Measurements from ENCODE around the gene APBA3. TPM values are rescaled to one million over a fixed set of nuclear protein-coding genes. Genes with fewer than 3 reads are reported as not detected.

APBA3 gene, protein sequence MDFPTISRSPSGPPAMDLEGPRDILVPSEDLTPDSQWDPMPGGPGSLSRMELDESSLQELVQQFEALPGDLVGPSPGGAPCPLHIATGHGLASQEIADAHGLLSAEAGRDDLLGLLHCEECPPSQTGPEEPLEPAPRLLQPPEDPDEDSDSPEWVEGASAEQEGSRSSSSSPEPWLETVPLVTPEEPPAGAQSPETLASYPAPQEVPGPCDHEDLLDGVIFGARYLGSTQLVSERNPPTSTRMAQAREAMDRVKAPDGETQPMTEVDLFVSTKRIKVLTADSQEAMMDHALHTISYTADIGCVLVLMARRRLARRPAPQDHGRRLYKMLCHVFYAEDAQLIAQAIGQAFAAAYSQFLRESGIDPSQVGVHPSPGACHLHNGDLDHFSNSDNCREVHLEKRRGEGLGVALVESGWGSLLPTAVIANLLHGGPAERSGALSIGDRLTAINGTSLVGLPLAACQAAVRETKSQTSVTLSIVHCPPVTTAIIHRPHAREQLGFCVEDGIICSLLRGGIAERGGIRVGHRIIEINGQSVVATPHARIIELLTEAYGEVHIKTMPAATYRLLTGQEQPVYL
- polyA plus RNA-seq (2012; ENCODE audit: missing spikeins): 10.9 TPM

DNA sequence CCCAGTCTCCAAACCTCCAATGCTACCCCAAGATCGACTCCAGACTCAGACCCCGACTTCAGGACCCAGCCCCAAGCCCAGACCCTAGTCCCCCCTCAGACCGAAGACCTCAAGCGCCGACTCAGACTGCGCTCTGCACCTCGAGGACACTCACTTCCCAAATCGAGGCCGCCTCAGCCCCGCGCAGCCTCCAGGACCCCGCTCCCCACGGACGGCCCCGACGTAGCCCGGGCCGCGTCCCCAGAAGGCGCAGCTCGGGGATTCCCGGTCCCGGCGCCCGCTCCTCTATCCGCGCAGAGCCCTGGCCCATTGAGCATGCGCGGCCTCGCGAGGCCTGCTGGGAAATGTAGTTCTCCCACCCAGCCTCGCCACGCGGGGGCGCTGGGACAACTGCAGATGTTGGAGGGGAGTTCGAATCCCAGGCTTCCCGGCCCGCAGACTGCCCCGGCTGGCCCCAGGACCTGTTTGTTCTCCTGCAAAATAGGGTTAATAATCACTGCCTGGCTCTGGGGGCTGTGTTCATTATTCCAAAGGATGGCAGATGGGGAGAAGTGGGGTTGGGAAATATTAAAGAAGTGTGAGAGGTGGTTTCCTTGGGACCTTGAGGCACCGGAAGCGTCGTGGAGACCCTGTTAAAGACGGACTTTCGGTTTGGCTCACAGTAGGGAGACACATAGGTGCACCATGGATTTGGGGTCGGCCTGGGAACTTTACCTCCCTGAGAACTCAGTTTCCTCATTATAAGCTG lies at the start of gene APBA3:
TSS of gene APBA3 (minus strand) at position 311 of the 748 bp plus-strand sequence. CDS start 1,428 bp downstream, outside the sequence.
- DNase-seq (ENCODE audit: insufficient read length) (peak; percentile 94), FAIRE-seq (peak; percentile 91)
- peak; percentile 54; the same call in 1 of the 2 replicates for TF ChIP-seq POLR2AphosphoS5 (IDR thresholded peaks at IDR 0.05; ENCODE audit: low read depth, low read length)
- TF ChIP-seq TAF1 (IDR thresholded peaks at IDR 0.05; ENCODE audit: borderline replicate concordance, low read depth, low read length): no peak
- peak; percentile 79 for TF ChIP-seq POLR2A (IDR thresholded peaks at IDR 0.05; ENCODE audit: low read depth, low read length)

- no peak for DNase-seq (ENCODE audit: insufficient read length)
- FAIRE-seq: peak; percentile 36
- TF ChIP-seq TAF1 (IDR thresholded peaks at IDR 0.05; ENCODE audit: borderline replicate concordance, low read depth, low read length): no peak
- TF ChIP-seq POLR2AphosphoS5 (IDR thresholded peaks at IDR 0.05; ENCODE audit: low read depth, low read length): no peak
- TF ChIP-seq POLR2A (IDR thresholded peaks at IDR 0.05; ENCODE audit: low read depth, low read length): no peak
Observed at GRCh38 chr19:3810708-3811355, 49.3 kb upstream of the APBA3 start.

- no peak for DNase-seq (ENCODE audit: insufficient read length)
- peak; percentile 71 for FAIRE-seq
- no peak for TF ChIP-seq TAF1 (IDR thresholded peaks at IDR 0.05; ENCODE audit: borderline replicate concordance, low read depth, low read length)
- TF ChIP-seq POLR2A (IDR thresholded peaks at IDR 0.05; ENCODE audit: low read depth, low read length): no peak
- TF ChIP-seq POLR2AphosphoS5 (IDR thresholded peaks at IDR 0.05; ENCODE audit: low read depth, low read length): no peak
Observed at GRCh38 chr19:3809881-3810707, 48.6 kb upstream of the APBA3 start.

DNA sequence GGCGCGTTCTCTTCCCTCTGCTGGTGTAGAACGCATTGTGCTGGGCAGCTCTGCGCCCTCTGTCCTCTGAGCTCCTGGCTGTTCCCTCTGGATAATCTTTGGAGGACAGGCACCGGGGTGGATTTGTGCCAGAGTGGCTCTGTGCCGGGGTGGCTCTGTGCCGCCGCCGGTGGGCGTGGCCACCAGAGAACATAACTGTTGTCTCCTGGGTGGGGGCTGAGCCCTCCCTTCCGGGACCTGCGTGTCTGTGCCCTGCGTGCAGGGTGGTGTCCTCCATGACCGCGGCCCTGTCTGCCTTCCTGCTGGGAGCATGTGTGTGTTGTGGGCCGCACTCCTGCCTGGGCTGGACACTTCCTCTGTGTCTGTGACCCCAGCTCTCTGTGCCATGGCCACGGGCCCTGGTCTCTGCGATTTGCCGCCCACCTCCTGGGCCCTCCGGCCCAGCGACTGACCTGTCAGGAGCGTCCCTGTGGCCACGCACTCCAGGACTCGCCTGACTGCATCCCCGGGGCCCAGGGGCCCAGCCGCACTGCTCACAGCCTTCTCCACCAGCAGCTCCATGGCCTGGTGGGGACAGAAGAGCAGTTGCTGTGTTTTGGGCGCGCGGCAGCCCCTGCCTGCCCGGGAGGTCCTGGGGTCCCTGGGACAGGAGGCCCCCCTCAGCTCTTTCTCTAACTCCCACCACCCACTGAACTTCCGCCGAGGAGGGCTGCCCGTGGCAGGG lies 47.1 kb upstream of the APBA3 start:
- FAIRE-seq (no peak), DNase-seq (ENCODE audit: insufficient read length) (no peak)
- TF ChIP-seq TAF1 (IDR thresholded peaks at IDR 0.05; ENCODE audit: borderline replicate concordance, low read depth, low read length) (no peak), POLR2AphosphoS5 (IDR thresholded peaks at IDR 0.05; ENCODE audit: low read depth, low read length) (no peak), POLR2A (IDR thresholded peaks at IDR 0.05; ENCODE audit: low read depth, low read length) (no peak)

DNA sequence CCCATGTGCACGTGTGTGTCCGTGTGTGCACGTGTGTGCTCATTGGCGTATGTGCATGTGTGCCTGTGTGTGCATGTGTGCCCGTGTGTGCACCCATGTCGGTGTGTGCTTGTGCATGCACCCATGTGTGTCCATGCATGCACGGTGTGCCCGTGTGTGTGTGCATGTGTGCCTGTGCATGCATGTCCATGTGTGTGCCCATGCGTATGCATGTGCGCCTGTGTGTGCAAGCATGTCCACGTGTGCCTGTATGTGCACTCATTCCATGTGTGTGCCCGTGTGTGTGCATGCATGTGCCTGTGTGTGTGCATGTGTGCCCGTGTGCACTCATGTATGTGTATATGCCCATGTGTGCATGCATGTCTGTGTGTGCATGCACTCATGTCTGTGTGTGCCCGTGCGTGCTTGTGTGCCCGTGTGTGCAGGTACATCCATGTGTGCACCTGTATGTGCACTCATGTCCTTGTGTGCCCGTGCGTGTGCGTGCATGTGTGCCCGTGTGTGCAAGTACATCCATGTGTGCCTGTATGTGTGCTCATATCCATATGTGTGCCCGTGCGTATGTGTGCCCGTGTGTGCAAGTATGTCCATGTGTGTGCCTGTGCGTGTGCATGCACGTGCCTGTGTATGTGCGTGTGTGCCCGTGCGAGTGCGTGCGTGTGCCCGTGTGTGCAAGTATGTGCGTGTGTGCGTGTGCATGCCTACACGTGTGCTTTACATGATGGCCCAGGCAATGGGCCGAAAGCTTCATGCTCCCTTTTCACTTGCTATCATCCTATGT lies 46.3 kb upstream of the APBA3 start:
- DNase-seq (ENCODE audit: insufficient read length) (no peak), FAIRE-seq (no peak)
- no peak for TF ChIP-seq TAF1 (IDR thresholded peaks at IDR 0.05; ENCODE audit: borderline replicate concordance, low read depth, low read length)
- TF ChIP-seq POLR2A (IDR thresholded peaks at IDR 0.05; ENCODE audit: low read depth, low read length): no peak
- no peak; the same call in 1 of the 2 replicates for TF ChIP-seq POLR2AphosphoS5 (IDR thresholded peaks at IDR 0.05; ENCODE audit: low read depth, low read length)

DNA sequence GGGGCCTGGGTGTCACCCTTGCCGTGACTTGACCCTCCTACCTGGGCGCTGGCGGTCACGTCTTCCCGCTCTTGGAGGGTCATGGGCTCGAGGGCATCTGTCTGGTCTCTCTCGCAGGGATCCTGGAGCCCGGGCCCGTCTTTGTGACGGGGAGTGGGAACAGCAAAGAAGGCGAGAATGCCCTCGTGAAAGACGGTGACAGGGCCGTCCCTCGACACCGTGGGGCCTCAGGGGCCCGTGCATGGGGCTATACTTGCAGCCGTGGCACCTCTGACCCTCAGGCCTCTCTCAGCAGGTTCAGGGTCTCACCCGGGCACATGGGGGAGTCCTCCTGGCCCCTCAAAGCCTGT lies 45.6 kb upstream of the APBA3 start:
- no peak for TF ChIP-seq POLR2AphosphoS5 (IDR thresholded peaks at IDR 0.05; ENCODE audit: low read depth, low read length)
- no peak for FAIRE-seq
- DNase-seq (ENCODE audit: insufficient read length): no peak

DNA sequence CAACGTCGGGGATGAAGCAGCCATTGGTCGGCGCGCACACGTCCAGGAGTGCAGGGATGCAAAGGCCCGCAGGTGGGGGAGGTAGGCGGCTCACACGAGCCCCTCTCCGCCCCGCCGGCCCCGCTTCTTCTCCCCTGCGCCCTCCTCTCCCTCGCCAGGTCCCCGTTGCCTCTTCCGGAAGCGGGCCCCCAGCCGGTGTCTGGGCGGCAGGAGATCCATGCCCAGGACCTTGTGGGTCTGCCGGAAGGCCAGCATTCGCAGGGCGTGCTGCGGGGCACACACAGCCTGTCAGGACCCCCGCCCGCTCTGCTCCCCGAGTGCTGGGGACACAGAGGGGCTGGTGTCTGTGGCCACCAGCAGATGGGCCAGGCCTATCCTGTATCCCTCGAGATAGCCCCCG lies 44.4 kb upstream of the APBA3 start:
- DNase-seq (ENCODE audit: insufficient read length) (no peak), FAIRE-seq (no peak)
- TF ChIP-seq POLR2A (IDR thresholded peaks at IDR 0.05; ENCODE audit: low read depth, low read length) (no peak), TAF1 (IDR thresholded peaks at IDR 0.05; ENCODE audit: borderline replicate concordance, low read depth, low read length) (no peak), POLR2AphosphoS5 (IDR thresholded peaks at IDR 0.05; ENCODE audit: low read depth, low read length) (no peak)

GRCh38 chr19:3804429-3804828 lies 42.9 kb upstream of the APBA3 start:
- FAIRE-seq (no peak), DNase-seq (ENCODE audit: insufficient read length) (no peak)
- TF ChIP-seq TAF1 (IDR thresholded peaks at IDR 0.05; ENCODE audit: borderline replicate concordance, low read depth, low read length): no peak
- TF ChIP-seq POLR2A (IDR thresholded peaks at IDR 0.05; ENCODE audit: low read depth, low read length): no peak
- TF ChIP-seq POLR2AphosphoS5 (IDR thresholded peaks at IDR 0.05; ENCODE audit: low read depth, low read length): no peak

DNA sequence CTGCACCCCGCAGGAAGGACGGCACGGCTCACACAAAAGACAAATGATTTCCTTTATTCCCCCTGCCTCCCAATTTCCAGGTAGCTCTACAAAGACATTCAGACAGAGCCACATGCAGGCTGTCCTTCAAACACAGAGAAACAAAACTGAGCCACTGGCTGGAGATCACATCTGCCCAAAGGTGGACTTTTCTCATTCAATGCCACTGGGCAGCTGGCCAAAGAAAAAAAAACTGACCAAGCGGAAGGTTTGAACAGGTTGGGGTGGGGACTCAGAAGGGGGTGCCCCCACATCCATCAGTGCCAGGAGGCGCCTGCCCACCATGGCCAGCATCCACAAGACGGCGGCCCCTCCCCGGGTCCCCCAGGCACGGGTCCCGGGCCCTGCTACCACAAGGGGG lies 42.5 kb upstream of the APBA3 start:
- TF ChIP-seq POLR2AphosphoS5 (IDR thresholded peaks at IDR 0.05; ENCODE audit: low read depth, low read length) (no peak), TAF1 (IDR thresholded peaks at IDR 0.05; ENCODE audit: borderline replicate concordance, low read depth, low read length) (no peak), POLR2A (IDR thresholded peaks at IDR 0.05; ENCODE audit: low read depth, low read length) (no peak)
- DNase-seq (ENCODE audit: insufficient read length): no peak
- no peak for FAIRE-seq

Measured in GM12892 (cell line).